ENCODE measurements around the gene DYSF.

DYSF gene

GRCh38 chr2:71715951-71716696 lies 262.8 kb downstream of the DYSF start:
- no peak for TF ChIP-seq CTCF (IDR thresholded peaks at IDR 0.05)

- TF ChIP-seq CTCF (IDR thresholded peaks at IDR 0.05): no peak
Measured at GRCh38 chr2:71716697-71717624, 263.6 kb downstream of the DYSF start.

GRCh38 chr2:71718686-71719085 lies 265.3 kb downstream of the DYSF start:
- no peak for TF ChIP-seq CTCF (IDR thresholded peaks at IDR 0.05)

- no peak for TF ChIP-seq CTCF (IDR thresholded peaks at IDR 0.05)
Measured at GRCh38 chr2:71719520-71720282, 266.3 kb downstream of the DYSF start.

- no peak for TF ChIP-seq CTCF (IDR thresholded peaks at IDR 0.05)
Measured at GRCh38 chr2:71720283-71720560, 266.9 kb downstream of the DYSF start.

- TF ChIP-seq CTCF (IDR thresholded peaks at IDR 0.05): no peak
Measured at GRCh38 chr2:71720596-71721361, 267.4 kb downstream of the DYSF start.

- TF ChIP-seq CTCF (IDR thresholded peaks at IDR 0.05): no peak
Measured at GRCh38 chr2:71721362-71721665, 268.0 kb downstream of the DYSF start.
